H1 (cell line): ENCODE data around the gene RIPOR3. TPM values are rescaled to one million over a fixed set of nuclear protein-coding genes. Genes with fewer than 3 reads are reported as not detected.

Experiments used
- CBX5 ChIP-seq: fragments of 300-800, 300-1000 bp; sonication (generic); IDR thresholded peaks from 2 replicates; pipeline ENCODE4 v1.7.1; 2016; ENCODE audit warnings: antibody characterized with exemption, low read length, low read depth
- SUZ12 ChIP-seq: fragments of 200-600 bp; sonication (generic); IDR thresholded peaks from 2 replicates; pipeline ENCODE4 v1.6.1; 2012; ENCODE audit warnings: mild to moderate bottlenecking, inconsistent platforms, low read length, moderate library complexity, mixed read lengths
- polyA plus RNA-seq, 7 experiments: library from polyadenylated mRNA; depleted of rRNA in 3 of 7; stranded (reverse) in 5 of 7; unstranded in 2 of 7; fragments of >200 nt in 5 of 7; fragments of 200-250 nt in 2 of 7; gene quantifications; 1 replicate in 5 of 7; 2 replicates in 1 of 7; 4 replicates in 1 of 7; pipeline versions ENCODE4 v1.2.1 to v1.2.3, GENCODE V29; 2011 to 2013; ENCODE audit warnings: missing spikeins in 2 of 7, mixed read lengths in 2 of 7
- total RNA-seq: library from RNA; stranded (reverse); fragmentation: NEBNext Ultra II Directional; extraction: Animal tissue kit (Norgen Biotek cat#: 25700); gene quantifications from 2 replicates; pipeline ENCODE4 v1.2.1, GENCODE V29; 2021

The RIPOR3 gene
- total and polyA plus RNA-seq, 2 of the 8 experiments (the other 6 are each of a cell fraction or from before 2014, with no cell fraction given) = 3.6 to 4.5 TPM

DNA sequence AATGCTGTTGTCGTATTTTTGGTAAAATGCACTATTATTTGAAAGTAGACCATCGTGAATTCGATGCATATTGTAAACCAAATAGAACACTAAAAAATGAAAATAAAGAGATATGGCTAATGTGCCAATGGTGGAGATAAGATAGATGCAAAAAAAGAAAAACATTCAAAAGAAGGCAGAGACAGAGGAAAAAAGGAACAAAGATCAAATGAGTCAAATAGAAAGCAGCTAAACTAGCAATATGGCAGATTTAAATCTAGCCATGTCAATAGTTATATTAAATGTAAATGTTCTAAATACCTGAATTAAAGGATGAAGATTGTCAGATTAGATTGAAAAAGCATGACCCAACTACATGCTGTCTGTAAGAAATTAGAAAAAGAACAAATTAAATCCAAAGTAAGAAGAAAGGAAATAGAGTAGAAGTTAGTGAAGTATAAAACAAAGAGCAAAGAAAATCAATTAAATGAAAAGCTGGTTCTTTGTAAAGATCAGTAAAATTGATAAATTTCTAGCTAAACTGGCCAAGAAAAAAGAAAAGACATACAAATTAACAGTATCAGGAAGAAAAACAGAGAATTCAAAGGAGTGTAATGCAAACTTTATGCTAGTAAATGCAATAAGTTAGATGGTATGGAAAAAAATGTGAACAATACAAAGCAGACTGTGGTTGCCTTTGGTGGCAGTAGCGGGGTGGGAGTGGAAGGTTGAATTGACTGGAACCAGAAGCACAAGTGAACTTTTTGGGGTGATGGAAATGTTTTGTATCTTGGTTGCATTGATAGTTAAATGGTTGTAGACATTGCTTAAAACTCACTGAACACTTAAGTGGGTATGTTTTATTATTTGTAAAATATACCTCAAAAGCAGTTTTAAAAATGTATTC is 136.4 kb downstream of the RIPOR3 start (continued):
- TF ChIP-seq CBX5 (no peak), SUZ12 (no peak)
